ENCODE data around the gene MAP2K5.
A peak's percentile ranks its signal among the peaks of the same experiment; 100 is the strongest.

The MAP2K5 gene

GRCh38 chr15:67521783-67522568 is 20.5 kb upstream of the MAP2K5 start:
- FAIRE-seq, result no peak

GRCh38 chr15:67523330-67523729 is 19.2 kb upstream of the MAP2K5 start:
- no peak for FAIRE-seq

- no peak for FAIRE-seq
These were observed 18.3 kb upstream of the MAP2K5 start for GRCh38 chr15:67524235-67524634.

GRCh38 chr15:67528513-67528912 is 14.0 kb upstream of the MAP2K5 start:
- FAIRE-seq, result no peak

GRCh38 chr15:67531379-67531914 is 11.1 kb upstream of the MAP2K5 start:
- no peak for FAIRE-seq

- FAIRE-seq, result no peak
These were observed 8.6 kb upstream of the MAP2K5 start for GRCh38 chr15:67533873-67534272.

GRCh38 chr15:67534360-67534759 is 8.1 kb upstream of the MAP2K5 start:
- FAIRE-seq, result no peak

- no peak for FAIRE-seq
These were observed 4.7 kb upstream of the MAP2K5 start for GRCh38 chr15:67537771-67538170.

GRCh38 chr15:67543348-67543718 is 830 bp downstream of the MAP2K5 start:
- no peak for FAIRE-seq

- no peak for FAIRE-seq
These were observed 2.0 kb downstream of the MAP2K5 start for GRCh38 chr15:67544475-67544874.

GRCh38 chr15:67545864-67546263 is 3.4 kb downstream of the MAP2K5 start:
- FAIRE-seq, result no peak

- FAIRE-seq, result no peak
These were observed 4.6 kb downstream of the MAP2K5 start for GRCh38 chr15:67547064-67547463.

GRCh38 chr15:67547836-67548235 is 5.3 kb downstream of the MAP2K5 start:
- FAIRE-seq, result no peak

- FAIRE-seq, result no peak
These were observed 5.8 kb downstream of the MAP2K5 start for GRCh38 chr15:67548236-67548852.

- FAIRE-seq, result no peak
These were observed 6.6 kb downstream of the MAP2K5 start for GRCh38 chr15:67548862-67549651.

- FAIRE-seq, result peak; percentile 24
These were observed 7.2 kb downstream of the MAP2K5 start for GRCh38 chr15:67549736-67550135.

- no peak for FAIRE-seq
These were observed 8.0 kb downstream of the MAP2K5 start for GRCh38 chr15:67550522-67550921.

GRCh38 chr15:67551207-67551743 is 8.8 kb downstream of the MAP2K5 start:
- no peak for FAIRE-seq

- FAIRE-seq, result no peak
These were observed 12.1 kb downstream of the MAP2K5 start for GRCh38 chr15:67554580-67554979.

GRCh38 chr15:67556976-67557570 is 14.6 kb downstream of the MAP2K5 start:
- no peak for FAIRE-seq

- no peak for FAIRE-seq
These were observed 16.0 kb downstream of the MAP2K5 start for GRCh38 chr15:67558502-67558901.

GRCh38 chr15:67559158-67559557 is 16.7 kb downstream of the MAP2K5 start:
- FAIRE-seq, result no peak

GRCh38 chr15:67559576-67559975 is 17.1 kb downstream of the MAP2K5 start:
- no peak for FAIRE-seq
